WTC11 (cell line): ENCODE results near the gene OR5AR1. TPM values are rescaled to one million over a fixed set of nuclear protein-coding genes. Genes with fewer than 3 reads are reported as not detected.

Experiments used
- ATAC-seq: fragments of 200-7000 bp; cut with Tn5 transposase; 2 replicates; pipeline ENCODE4 v1.10.0; 2021; ENCODE audit warnings: mild to moderate bottlenecking, moderate library complexity
- CTCF ChIA-PET: fragments of 300-600 bp; sonication (Branson Sonifier 250); formaldehyde crosslinking; loops from one replicate; lab custom pipeline; 2021; ENCODE audit warnings: antibody characterized with exemption; lab: Charles Lee
- POLR2A ChIA-PET: fragments of 350-600 bp; sonication (Branson Sonifier 250); formaldehyde crosslinking; loops from one replicate; lab custom pipeline; 2021; ENCODE audit warnings: antibody characterized with exemption; lab: Charles Lee
- DNase-seq: peaks from one replicate; pipeline ENCODE4 v3.0.0; 2021; ENCODE audit warnings: low spot score
- H3K27ac Mint-ChIP-seq: 2 replicates; pipeline ENCODE4 v1.8.0; 2021; ENCODE audit warnings: mixed read lengths
- H3K27me3 Mint-ChIP-seq: 2 replicates; pipeline ENCODE4 v1.8.0; 2021; ENCODE audit warnings: low read depth, mild to moderate bottlenecking, moderate library complexity, mixed read lengths
- H3K36me3 Mint-ChIP-seq: 2 replicates; pipeline ENCODE4 v1.8.0; 2021; ENCODE audit warnings: mixed read lengths
- H3K4me1 Mint-ChIP-seq: 2 replicates; pipeline ENCODE4 v1.8.0; 2022; ENCODE audit warnings: mixed read lengths
- H3K4me3 Mint-ChIP-seq: 2 replicates; pipeline ENCODE4 v1.8.0; 2021; ENCODE audit warnings: mild to moderate bottlenecking, moderate library complexity, mixed read lengths
- H3K9me3 Mint-ChIP-seq: 2 replicates; pipeline ENCODE4 v1.8.0; 2021; ENCODE audit warnings: mixed read lengths
- AR ChIP-seq: fragments of 250-450 bp; sonication (Bioruptor Pico); IDR thresholded peaks from 2 replicates; pipeline ENCODE4 v1.9.0; 2021; ENCODE audit warnings: mild to moderate bottlenecking
- CDX4 ChIP-seq: fragments of 250-450 bp; sonication (Bioruptor Pico); IDR thresholded peaks from 2 replicates; pipeline ENCODE4 v1.9.0; 2021; ENCODE audit warnings: moderate library complexity, mild to moderate bottlenecking, inconsistent platforms, borderline replicate concordance
- CTCF ChIP-seq: fragments of 200-600 bp; IDR thresholded peaks from 2 replicates; pipeline ENCODE4 v1.8.0; 2022; ENCODE audit warnings: antibody characterized with exemption
- ERG ChIP-seq: fragments of 250-450 bp; sonication (Bioruptor Pico); IDR thresholded peaks from 2 replicates; pipeline ENCODE4 v1.8.0; 2021; ENCODE audit warnings: mild to moderate bottlenecking
- HMGA2 ChIP-seq: fragments of 250-450 bp; sonication (Bioruptor Pico); IDR thresholded peaks from 2 replicates; pipeline ENCODE4 v1.4.0; 2021; ENCODE audit warnings: mild to moderate bottlenecking, moderate library complexity
- JAZF1 ChIP-seq: fragments of 250-450 bp; sonication (Bioruptor Pico); IDR thresholded peaks from 2 replicates; pipeline ENCODE4 v1.9.0; 2021; ENCODE audit warnings: moderate library complexity, mild to moderate bottlenecking, inconsistent platforms
- MAX ChIP-seq: sonication (generic); formaldehyde crosslinking; IDR thresholded peaks from 2 replicates; pipeline ENCODE4 v1.8.0; 2022; ENCODE audit warnings: mild to moderate bottlenecking, missing genetic modification reagents
- NR1H2 ChIP-seq: sonication (generic); formaldehyde crosslinking; IDR thresholded peaks from 2 replicates; pipeline ENCODE4 v1.9.0; 2021; ENCODE audit warnings: mild to moderate bottlenecking, moderate library complexity, missing genetic modification reagents
- SP1 ChIP-seq: sonication (generic); formaldehyde crosslinking; conservative IDR thresholded peaks from 2 replicates; pipeline ENCODE4 v1.8.1; 2022; ENCODE audit warnings: missing genetic modification reagents
- TEAD1 ChIP-seq: sonication (generic); formaldehyde crosslinking; IDR thresholded peaks from 2 replicates; pipeline ENCODE4 v1.8.0; 2022; ENCODE audit warnings: mild to moderate bottlenecking, missing genetic modification reagents
- TEAD4 ChIP-seq: sonication (generic); formaldehyde crosslinking; IDR thresholded peaks from 2 replicates; pipeline ENCODE4 v1.8.0; 2022; ENCODE audit warnings: mild to moderate bottlenecking, missing genetic modification reagents
- ZBTB43 ChIP-seq: sonication (generic); formaldehyde crosslinking; IDR thresholded peaks from 2 replicates; pipeline ENCODE4 v1.8.1; 2023; ENCODE audit warnings: mild to moderate bottlenecking, missing genetic modification reagents
- ZMAT4 ChIP-seq: fragments of 250-450 bp; sonication (Bioruptor Pico); IDR thresholded peaks from 2 replicates; pipeline ENCODE4 v1.9.0; 2021; ENCODE audit warnings: mild to moderate bottlenecking
- ZNF416 ChIP-seq: fragments of 250-450 bp; sonication (Bioruptor Pico); IDR thresholded peaks from 2 replicates; pipeline ENCODE4 v1.9.0; 2021; ENCODE audit warnings: mild to moderate bottlenecking, inconsistent platforms
- ZNF423 ChIP-seq: fragments of 250-450 bp; sonication (Bioruptor Pico); IDR thresholded peaks from 2 replicates; pipeline ENCODE4 v2.1.2; 2022; ENCODE audit warnings: mild to moderate bottlenecking, moderate library complexity
- ZSCAN18 ChIP-seq: fragments of 250-450 bp; sonication (Bioruptor Pico); IDR thresholded peaks from 2 replicates; pipeline ENCODE4 v2.1.2; 2022; ENCODE audit warnings: mild to moderate bottlenecking, moderate library complexity
- total RNA-seq: library from RNA; stranded (reverse); gene quantifications from 3 replicates; pipeline ENCODE4 v1.2.3, GENCODE V29; 2021

OR5AR1 gene
- total RNA-seq, 1 experiment from 2014 or later, result not detected

- no peak for TF ChIP-seq ZBTB43 (CRISPR knock-in tag)
- no peak for TF ChIP-seq SP1 (CRISPR knock-in tag)
- TF ChIP-seq CDX4 (CRISPR knock-in tag), result no peak
- 0 out of 2 replicates have a peak, but pooled peaks have one; percentile 50 for TF ChIP-seq AR
- no peak for TF ChIP-seq NR1H2 (CRISPR knock-in tag)
- TF ChIP-seq MAX (CRISPR knock-in tag), result no peak
- peak; percentile 56; the same call in 1 of the 2 replicates for TF ChIP-seq ZMAT4
- no peak for TF ChIP-seq ZNF416 (CRISPR knock-in tag)
- no peak for TF ChIP-seq ZNF423 (CRISPR knock-in tag)
- TF ChIP-seq TEAD1 (CRISPR knock-in tag), result peak; percentile 82; the same call in 1 of the 2 replicates
- TF ChIP-seq TEAD4 (CRISPR knock-in tag), result no peak
- TF ChIP-seq JAZF1 (CRISPR knock-in tag), result no peak
- no peak for TF ChIP-seq HMGA2
Measured at GRCh38 chr11:56659755-56660154, 3.7 kb upstream of the OR5AR1 start (continued).

GRCh38 chr11:56670984-56671383 lies 7.5 kb downstream of the OR5AR1 start:
- 0 out of 2 replicates have a peak, but pooled peaks cover 3% of the 10 kb centered on the region for H3K4me1 Mint-ChIP-seq
- H3K27me3 Mint-ChIP-seq, result no peaks in the 10 kb centered on the region; the same call in 1 of the 2 replicates

More at GRCh38 chr11:56670984-56671383, 7.5 kb downstream of the OR5AR1 start:
- POLR2A ChIA-PET, result no interaction called here
- no peak overlapping the region for H3K27ac Mint-ChIP-seq
- ATAC-seq, result no peak
- CTCF ChIA-PET, result no interaction called here
- no peak for DNase-seq
- H3K36me3 Mint-ChIP-seq, result no peaks in the 10 kb centered on the region; the same call in 1 of the 2 replicates
- no peak overlapping the region for H3K4me3 Mint-ChIP-seq
- no peak for TF ChIP-seq NR1H2 (CRISPR knock-in tag)
- TF ChIP-seq ERG, result no peak
- TF ChIP-seq ZSCAN18 (CRISPR knock-in tag), result no peak
- TF ChIP-seq CTCF, result no peak
- peaks cover 18% of the 10 kb centered on the region for H3K9me3 Mint-ChIP-seq
